H1 (cell line): ENCODE measurements around the gene RTN4RL2. TPM values are rescaled to one million over a fixed set of nuclear protein-coding genes. Genes with fewer than 3 reads are reported as not detected.

Experiments
- CTCF ChIA-PET: fragments of 300-600 bp; sonication (Branson Sonifier 250); formaldehyde crosslinking; loops from one replicate; lab custom pipeline; 2021; ENCODE audit not compliant: partially characterized antibody; lab: Charles Lee
- POLR2A ChIA-PET: fragments of 300-600 bp; sonication (Branson Sonifier 250); formaldehyde crosslinking; loops from one replicate; lab custom pipeline; 2021; ENCODE audit warnings: inconsistent platforms; ENCODE audit not compliant: partially characterized antibody; lab: Charles Lee
- DNase-seq, 2 experiments: peaks; one replicate each; pipeline versions ENCODE4 v3.0.0 to v3.0.0-alpha.2; 2010 to 2022; ENCODE audit warnings: low spot score in 2 of 2, low read depth in 1 of 2, mixed read lengths in 1 of 2
- FAIRE-seq: peaks from 2 replicates; lab custom pipeline; 2011; peaks lifted over from hg19 to GRCh38; lab: Jason Lieb, UNC
- H2AFZ ChIP-seq: 2 replicates; pipeline ENCODE4 v1.8.1; 2012; ENCODE audit warnings: low read length, inconsistent platforms
- H2AK5ac ChIP-seq: 2 replicates; pipeline ENCODE4 v1.6.1; 2013; ENCODE audit warnings: low read depth, low read length
- H2BK120ac ChIP-seq: replicated peaks from 2 replicates; pipeline ENCODE3; 2013; ENCODE audit warnings: low read depth, low read length, inconsistent platforms
- H2BK12ac ChIP-seq: 2 replicates; pipeline ENCODE4 v1.6.1; 2013; ENCODE audit warnings: low read depth, low read length
- H2BK15ac ChIP-seq: 2 replicates; pipeline ENCODE4 v1.6.1; 2013; ENCODE audit warnings: low read length
- H2BK20ac ChIP-seq: 2 replicates; pipeline ENCODE4 v1.6.1; 2013; ENCODE audit warnings: low read length
- H2BK5ac ChIP-seq: 2 replicates; pipeline ENCODE4 v1.6.1; 2013; ENCODE audit warnings: low read depth, low read length
- H3K14ac ChIP-seq: 2 replicates; pipeline ENCODE4 v1.6.1; 2013; ENCODE audit warnings: inconsistent platforms; ENCODE audit not compliant: insufficient read length
- H3K18ac ChIP-seq: 2 replicates; pipeline ENCODE4 v1.6.1; 2013; ENCODE audit warnings: low read length; ENCODE audit errors: extremely low read depth
- H3K23ac ChIP-seq: 2 replicates; pipeline ENCODE4 v1.6.1; 2013; ENCODE audit warnings: inconsistent platforms; ENCODE audit not compliant: insufficient read length
- H3K23me2 ChIP-seq: 2 replicates; pipeline ENCODE4 v1.6.1; 2013; ENCODE audit warnings: low read depth, low read length
- H3K27ac ChIP-seq: 2 replicates; pipeline ENCODE4 v1.6.1; 2011; ENCODE audit warnings: low read depth, low read length, inconsistent platforms
- H3K27me3 ChIP-seq, 4 experiments: replicated peaks in 1 of 4; 1 replicate in 1 of 4; 2 replicates in 3 of 4; pipeline versions ENCODE4 v1.6.1 to v1.8.1; 2011 to 2013; ENCODE audit warnings: low read length in 3 of 4, mild to moderate bottlenecking in 3 of 4, inconsistent platforms in 2 of 4, mixed read lengths in 2 of 4, moderate library complexity in 1 of 4; ENCODE audit not compliant: control insufficient read depth in 3 of 4, insufficient read depth in 3 of 4; ENCODE audit errors: extremely low read depth in 1 of 4
- H3K36me3 ChIP-seq, 4 experiments: 2 replicates each; pipeline versions ENCODE4 v1.6.1 to v1.8.1; 2011 to 2013; ENCODE audit warnings: mild to moderate bottlenecking in 4 of 4, low read length in 3 of 4, moderate library complexity in 2 of 4, control low read depth in 1 of 4, inconsistent platforms in 1 of 4; ENCODE audit not compliant: insufficient read depth in 4 of 4, control insufficient read depth in 2 of 4
- H3K4ac ChIP-seq: replicated peaks from 2 replicates; pipeline ENCODE3; 2013; ENCODE audit warnings: low read length, low read depth, mixed read lengths, inconsistent platforms; ENCODE audit not compliant: insufficient read length
- H3K4me1 ChIP-seq, 4 experiments: replicated peaks in 1 of 4; 1 replicate in 1 of 4; 2 replicates in 3 of 4; pipeline versions ENCODE4 v1.6.1 to v1.8.1; 2011 to 2013; ENCODE audit warnings: low read length in 3 of 4, inconsistent platforms in 2 of 4, mixed read lengths in 1 of 4; ENCODE audit not compliant: insufficient read depth in 4 of 4, control insufficient read depth in 3 of 4
- H3K4me2 ChIP-seq, 2 experiments: 2 replicates each; pipeline versions ENCODE4 v1.6.1 to v1.8.1; 2011 to 2013; ENCODE audit warnings: low read depth in 2 of 2, low read length in 2 of 2, control low read depth in 1 of 2, inconsistent platforms in 1 of 2, mild to moderate bottlenecking in 1 of 2; ENCODE audit not compliant: insufficient read depth in 1 of 2
- H3K4me3 ChIP-seq, 4 experiments: fragments of 200-600, 300-600 bp in 1 of 4; sonication (generic), shearing (Covaris generic), sonication (Bioruptor Twin) in 1 of 4; 2 replicates each; pipeline versions ENCODE4 v1.5.1 to v1.8.1; 2011 to 2016; ENCODE audit warnings: low read length in 4 of 4, low read depth in 3 of 4, control low read depth in 2 of 4, inconsistent platforms in 2 of 4, mild to moderate bottlenecking in 2 of 4, mixed read lengths in 1 of 4, moderate library complexity in 1 of 4; ENCODE audit not compliant: insufficient read depth in 2 of 4; ENCODE audit errors: extremely low read depth in 1 of 4
- H3K56ac ChIP-seq: replicated peaks from 2 replicates; pipeline ENCODE3; 2013; ENCODE audit warnings: low read depth, mild to moderate bottlenecking, mixed read lengths, low read length, inconsistent platforms; ENCODE audit not compliant: insufficient read length
- H3K79me1 ChIP-seq: 2 replicates; pipeline ENCODE4 v1.6.1; 2013; ENCODE audit warnings: low read depth, low read length, control low read depth
- H3K79me2 ChIP-seq, 2 experiments: 2 replicates each; pipeline versions ENCODE4 v1.6.1 to v1.8.1; 2012 to 2013; ENCODE audit warnings: low read length in 2 of 2, mild to moderate bottlenecking in 2 of 2, inconsistent platforms in 1 of 2; ENCODE audit not compliant: insufficient read depth in 2 of 2, control insufficient read depth in 1 of 2
- H3K9ac ChIP-seq, 4 experiments: replicated peaks in 1 of 4; 1 replicate in 1 of 4; 2 replicates in 3 of 4; pipeline versions ENCODE4 v1.6.1 to v1.8.1; 2011 to 2013; ENCODE audit warnings: low read depth in 3 of 4, low read length in 3 of 4, control low read depth in 2 of 4, mild to moderate bottlenecking in 2 of 4, moderate library complexity in 2 of 4, inconsistent platforms in 1 of 4; ENCODE audit errors: extremely low read depth in 1 of 4
- H3K9me3 ChIP-seq, 2 experiments: 2 replicates each; pipeline versions ENCODE4 v1.6.1 to v1.8.1; 2012 to 2013; ENCODE audit warnings: mild to moderate bottlenecking in 2 of 2, moderate library complexity in 2 of 2, control low read depth in 1 of 2, inconsistent platforms in 1 of 2, low read depth in 1 of 2, low read length in 1 of 2, mixed read lengths in 1 of 2; ENCODE audit not compliant: insufficient read depth in 2 of 2
- H4K20me1 ChIP-seq, 2 experiments: replicated peaks in 1 of 2; 2 replicates each; pipeline versions ENCODE3 to v1.8.1; 2011 to 2013; ENCODE audit warnings: inconsistent platforms in 2 of 2, low read length in 2 of 2, mild to moderate bottlenecking in 1 of 2; ENCODE audit not compliant: insufficient read depth in 2 of 2, control insufficient read depth in 1 of 2
- H4K5ac ChIP-seq: 2 replicates; pipeline ENCODE4 v1.6.1; 2013; ENCODE audit warnings: low read length, low read depth, mixed read lengths, inconsistent platforms; ENCODE audit not compliant: insufficient read length
- H4K8ac ChIP-seq: 2 replicates; pipeline ENCODE4 v1.8.0; 2013; ENCODE audit warnings: mild to moderate bottlenecking, moderate library complexity, low read length, inconsistent platforms; ENCODE audit not compliant: insufficient read depth; ENCODE audit errors: extremely low read depth
- H4K91ac ChIP-seq: replicated peaks from 2 replicates; pipeline ENCODE3; 2013; ENCODE audit warnings: low read length, mixed read lengths, inconsistent platforms; ENCODE audit not compliant: insufficient read length
- BCL11A ChIP-seq, 2 experiments: IDR thresholded peaks; one replicate each; pipeline ENCODE4 v1.6.1; 2011; ENCODE audit warnings: low read depth in 2 of 2, low read length in 2 of 2, mild to moderate bottlenecking in 2 of 2
- BRCA1 ChIP-seq: IDR thresholded peaks from 2 replicates; pipeline ENCODE4 v1.6.1; 2012; ENCODE audit warnings: low read depth, low read length, improper control_type of control experiment
- EGR1 ChIP-seq: IDR thresholded peaks from 2 replicates; pipeline ENCODE4 v1.6.1; 2011; ENCODE audit warnings: low read depth, low read length, borderline replicate concordance
- HDAC6 ChIP-seq: IDR thresholded peaks from one replicate; pipeline ENCODE4 v1.7.1; 2012; ENCODE audit warnings: low read depth, mild to moderate bottlenecking, inconsistent platforms, low read length, moderate library complexity
- RAD21 ChIP-seq, 2 experiments: IDR thresholded peaks in 1 of 2; conservative IDR thresholded peaks in 1 of 2; 2 replicates each; pipeline ENCODE4 v1.6.1; 2011; ENCODE audit warnings: low read depth in 2 of 2, low read length in 2 of 2, improper control_type of control experiment in 1 of 2, inconsistent platforms in 1 of 2, mild to moderate bottlenecking in 1 of 2, moderate library complexity in 1 of 2
- RFX5 ChIP-seq: IDR thresholded peaks from 2 replicates; pipeline ENCODE4 v1.6.1; 2011; ENCODE audit warnings: low read depth, low read length, improper control_type of control experiment, borderline replicate concordance
- SP1 ChIP-seq: IDR thresholded peaks from 2 replicates; pipeline ENCODE4 v1.6.1; 2011; ENCODE audit warnings: low read depth, low read length
- SRF ChIP-seq: IDR thresholded peaks from 2 replicates; pipeline ENCODE4 v1.6.1; 2011; ENCODE audit warnings: mild to moderate bottlenecking, low read depth, low read length, moderate library complexity
- WGBS, 2 experiments: shearing (Covaris generic) in 1 of 2; methylation state at CpG; one replicate each; pipeline versions ENCODE4 v1.1.6 to v1.1.7; 2013 to 2015; ENCODE audit warnings: low lambda C conversion rate in 2 of 2, mixed read lengths in 2 of 2, inconsistent platforms in 1 of 2, low coverage in 1 of 2, missing lambda C conversion rate in 1 of 2; ENCODE audit not compliant: insufficient replicate concordance in 2 of 2, insufficient coverage in 1 of 2, insufficient read length in 1 of 2; ENCODE audit errors: extremely low coverage in 1 of 2, missing lambda C conversion rate in 1 of 2; 5-methylcytosine and 5-hydroxymethylcytosine counted together
- polyA plus RNA-seq, 7 experiments: library from polyadenylated mRNA; depleted of rRNA in 3 of 7; stranded (reverse) in 5 of 7; unstranded in 2 of 7; fragments of >200 nt in 5 of 7; fragments of 200-250 nt in 2 of 7; gene quantifications; 1 replicate in 5 of 7; 2 replicates in 1 of 7; 4 replicates in 1 of 7; pipeline versions ENCODE4 v1.2.1 to v1.2.3, GENCODE V29; 2011 to 2013; ENCODE audit warnings: missing spikeins in 2 of 7, mixed read lengths in 2 of 7
- total RNA-seq: library from RNA; stranded (reverse); fragmentation: NEBNext Ultra II Directional; extraction: Animal tissue kit (Norgen Biotek cat#: 25700); gene quantifications from 2 replicates; pipeline ENCODE4 v1.2.1, GENCODE V29; 2021
- TF ChIP-seq, protein P1 (sequence below), 3 experiments: IDR thresholded peaks; 1 replicate in 2 of 3; 2 replicates in 1 of 3; pipeline versions ENCODE4 v1.5.1 to v1.6.1; 2011; ENCODE audit warnings: low read length in 3 of 3, mild to moderate bottlenecking in 3 of 3, inconsistent platforms in 2 of 3, low read depth in 1 of 3, moderate library complexity in 1 of 3; ENCODE audit not compliant: insufficient read depth in 1 of 3; ENCODE audit errors: control extremely low read depth in 1 of 3
- TF ChIP-seq, protein P2 (sequence below): IDR thresholded peaks from 2 replicates; pipeline ENCODE4 v1.6.1; 2011; ENCODE audit warnings: low read depth, mild to moderate bottlenecking, low read length; ENCODE audit not compliant: insufficient read depth

Gene RTN4RL2
- total and polyA plus RNA-seq, 2 of the 8 experiments (the other 6 are each of a cell fraction or from before 2014, with no cell fraction given): 11.4 to 23.7 TPM

DNA sequence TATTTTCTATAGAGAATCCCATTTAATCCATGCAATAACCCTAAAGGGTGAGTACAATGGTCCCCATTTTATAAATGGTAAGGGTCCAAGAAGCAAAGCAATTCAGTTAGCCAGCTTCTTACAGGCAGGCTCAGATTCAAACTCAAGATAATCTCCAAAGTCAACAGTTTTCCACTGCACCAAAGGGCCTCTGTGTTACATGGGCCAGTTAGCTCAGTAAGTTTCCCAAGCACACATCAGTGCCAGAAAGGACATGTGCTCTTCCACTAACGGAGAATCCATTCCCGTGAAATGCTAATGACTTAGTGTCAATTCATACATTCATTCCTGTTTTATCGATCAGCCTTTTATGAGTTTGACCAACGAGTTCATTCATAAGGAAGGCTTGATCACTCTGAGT, 44.2 kb downstream of the RTN4RL2 start:
- H3K27ac ChIP-seq: no peak overlapping the region
- FAIRE-seq: no peak
- POLR2A ChIA-PET: interaction anchor here (0.6 to 3.0 kb wide), 5 partner anchors 8 to 16 kb away, joined by 3 to 26 read pairs (median 3); partner anchors contain the start of gene SLC43A1
- TF ChIP-seq RFX5 (no peak), BRCA1 (no peak), SRF (no peak), HDAC6 (no peak), BCL11A (IDR thresholded peaks at IDR 0.05; ENCODE audit: low read depth in 2 of 2, low read length in 2 of 2) (no peak), EGR1 (no peak), RAD21 (IDR thresholded peaks at IDR 0.05 in 1 of 2, conservative IDR thresholded peaks at IDR 0.05 in 1 of 2; ENCODE audit: low read depth in 2 of 2, low read length in 2 of 2) (no peak), SP1 (no peak)
- TF ChIP-seq, protein P1, sequence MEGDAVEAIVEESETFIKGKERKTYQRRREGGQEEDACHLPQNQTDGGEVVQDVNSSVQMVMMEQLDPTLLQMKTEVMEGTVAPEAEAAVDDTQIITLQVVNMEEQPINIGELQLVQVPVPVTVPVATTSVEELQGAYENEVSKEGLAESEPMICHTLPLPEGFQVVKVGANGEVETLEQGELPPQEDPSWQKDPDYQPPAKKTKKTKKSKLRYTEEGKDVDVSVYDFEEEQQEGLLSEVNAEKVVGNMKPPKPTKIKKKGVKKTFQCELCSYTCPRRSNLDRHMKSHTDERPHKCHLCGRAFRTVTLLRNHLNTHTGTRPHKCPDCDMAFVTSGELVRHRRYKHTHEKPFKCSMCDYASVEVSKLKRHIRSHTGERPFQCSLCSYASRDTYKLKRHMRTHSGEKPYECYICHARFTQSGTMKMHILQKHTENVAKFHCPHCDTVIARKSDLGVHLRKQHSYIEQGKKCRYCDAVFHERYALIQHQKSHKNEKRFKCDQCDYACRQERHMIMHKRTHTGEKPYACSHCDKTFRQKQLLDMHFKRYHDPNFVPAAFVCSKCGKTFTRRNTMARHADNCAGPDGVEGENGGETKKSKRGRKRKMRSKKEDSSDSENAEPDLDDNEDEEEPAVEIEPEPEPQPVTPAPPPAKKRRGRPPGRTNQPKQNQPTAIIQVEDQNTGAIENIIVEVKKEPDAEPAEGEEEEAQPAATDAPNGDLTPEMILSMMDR (IDR thresholded peaks at IDR 0.05; ENCODE audit: control extremely low read depth in 1 of 3, insufficient read depth in 1 of 3, low read depth in 1 of 3, low read length in 3 of 3): no peak
- TF ChIP-seq, protein P2, sequence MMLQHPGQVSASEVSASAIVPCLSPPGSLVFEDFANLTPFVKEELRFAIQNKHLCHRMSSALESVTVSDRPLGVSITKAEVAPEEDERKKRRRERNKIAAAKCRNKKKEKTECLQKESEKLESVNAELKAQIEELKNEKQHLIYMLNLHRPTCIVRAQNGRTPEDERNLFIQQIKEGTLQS: no peak

More for the DNA sequence above, 44.2 kb downstream of the RTN4RL2 start:
- Histone ChIP-seq H3K4ac (no peak overlapping the region), H2BK12ac (no peak overlapping the region), H4K91ac (no peak overlapping the region), H3K18ac (no peak overlapping the region), H2BK120ac (no peak overlapping the region), H3K23me2 (peaks cover 2% of the 10 kb centered on the region; the same call in 1 of the 2 replicates), H3K23ac (no peak overlapping the region), H3K9me3 (no peaks in the 10 kb centered on the region), H4K20me1 (peaks cover 0 to 2% of the 10 kb centered on the region in 2 experiments), H2BK15ac (no peak overlapping the region), H3K36me3 (no peaks in the 10 kb centered on the region; a peak in 1 of 8 replicates), H2BK5ac (no peak overlapping the region), H2AK5ac (no peak overlapping the region), H3K56ac (no peak overlapping the region), H3K79me2 (peaks cover 0 to 13% of the 10 kb centered on the region in 2 experiments; a peak in 2 of 4 replicates), H3K4me1 (peaks cover 7 to 16% (median 13%) of the 10 kb centered on the region in 4 experiments), H4K5ac (no peak overlapping the region), H3K9ac (no peak overlapping the region), H3K4me2 (no peak overlapping the region), H2AFZ (no peak overlapping the region), H2BK20ac (no peak overlapping the region), H4K8ac (no peak overlapping the region), H3K27me3 (no peaks in the 10 kb centered on the region), H3K4me3 (no peak overlapping the region), H3K14ac (no peak overlapping the region), H3K79me1 (peaks cover 2% of the 10 kb centered on the region; the same call in 1 of the 2 replicates)
- CTCF ChIA-PET: interaction anchor here (9.1 to 33.7 kb wide), 2 partner anchors 12 to 21 kb away, joined by 111 to 1146 read pairs; partner anchors contain the start of genes SLC43A1, SMTNL1 and TIMM10
- DNase-seq: no peak
- WGBS, 2 experiments: 87% methylated on average over 4 of the region's 4 CpGs; no CpG with 5 or more reads in 1 of the 2 experiments
